Activated CD8-positive, alpha-beta memory T cell treated with anti-CD3 and anti-CD28 coated beads for 4 hours (primary cell): ENCODE data around the gene SERP1.

Experiments
- DNase-seq, 2 donors: peaks; one replicate each; pipeline ENCODE4 v3.0.0-alpha.2; 2020; ENCODE audit warnings: low read depth in 2 of 2

SERP1 gene

GRCh38 chr3:150546226-150547044 is at the start of gene SERP1, which contains the start of gene EIF2A:
TSS of gene SERP1 (minus strand) at chr3:150546496. CDS start at chr3:150546135, 361 bp downstream.
TSS of gene EIF2A (plus strand) at chr3:150546787. CDS start at chr3:150546803, 16 bp downstream.
- peak; percentile 99 for DNase-seq

DNA sequence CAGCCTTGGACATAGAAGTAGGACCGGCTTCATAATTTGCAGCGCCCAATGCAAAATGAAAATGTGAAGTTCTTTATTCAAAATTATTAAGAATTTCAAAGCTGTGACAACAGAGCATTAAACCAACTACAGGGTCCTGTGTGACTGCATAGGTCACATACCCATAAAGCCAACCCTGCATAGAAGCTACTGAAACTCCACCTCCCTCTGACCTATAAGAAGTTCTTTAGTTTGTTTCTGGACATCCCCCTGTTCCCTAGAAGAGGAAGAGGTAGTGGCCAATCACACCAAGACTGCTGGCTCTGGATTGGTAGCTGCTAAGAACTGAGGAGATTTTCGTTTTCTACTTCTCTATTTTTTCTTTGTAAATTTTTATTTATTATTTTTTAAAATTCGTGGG is 47.9 kb upstream of the SERP1 start:
- no peak for DNase-seq

DNA sequence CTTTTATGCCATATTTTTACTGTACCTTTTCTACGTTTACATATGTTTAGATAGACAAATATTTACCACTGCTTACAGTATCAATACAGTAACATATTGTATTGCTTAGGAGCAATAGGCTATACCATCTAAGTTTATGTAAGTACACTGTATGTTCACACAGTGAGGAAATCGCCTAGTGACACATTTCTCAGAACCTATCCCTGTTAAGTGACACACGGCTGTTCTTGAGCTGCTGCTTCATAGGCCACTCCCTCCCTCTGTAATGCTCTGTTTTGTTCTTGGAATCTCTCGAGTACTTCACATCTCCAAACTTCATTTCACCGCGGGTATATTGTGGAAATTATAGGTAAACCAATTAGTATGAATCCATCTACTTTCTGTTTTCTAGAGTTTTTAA is 43.5 kb upstream of the SERP1 start:
- no peak for DNase-seq

DNA sequence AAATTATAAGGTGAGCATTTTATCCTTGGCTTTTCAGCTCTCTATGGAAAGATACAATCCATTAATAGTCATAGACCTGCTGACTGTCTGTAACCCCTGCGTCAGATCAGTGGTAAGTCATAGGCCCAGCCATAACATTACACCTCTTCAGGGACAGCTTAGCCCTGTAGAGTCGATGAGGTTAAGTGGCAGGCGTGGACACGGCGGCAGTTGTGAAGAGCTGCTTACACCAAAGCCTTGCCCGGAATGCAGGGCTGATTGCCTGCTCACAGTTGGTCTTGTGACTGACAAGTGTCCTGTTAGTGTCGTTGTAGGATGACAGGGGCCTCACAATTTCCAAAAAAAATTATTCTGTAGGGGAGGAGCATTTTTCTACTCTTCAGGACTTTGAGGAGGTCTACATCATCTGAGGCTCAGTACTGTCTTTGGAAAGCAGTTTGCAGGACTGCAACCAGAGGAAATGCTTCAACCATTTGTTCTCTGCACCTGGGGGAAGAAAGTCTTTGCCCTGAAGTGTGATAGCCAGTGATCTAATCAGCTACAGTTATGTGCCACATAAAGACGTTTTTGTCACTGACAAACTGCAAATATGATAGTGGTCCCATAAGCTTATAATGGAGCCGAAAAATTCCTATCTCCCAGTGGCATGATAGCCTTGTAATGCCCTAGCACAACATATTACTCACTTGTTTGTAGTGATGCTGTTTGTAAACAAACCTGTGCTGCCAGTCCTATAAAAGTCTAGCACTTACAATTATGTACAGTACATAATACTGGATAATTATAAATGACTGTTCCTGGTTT is 41.9 kb upstream of the SERP1 start:
- DNase-seq = no peak

DNA sequence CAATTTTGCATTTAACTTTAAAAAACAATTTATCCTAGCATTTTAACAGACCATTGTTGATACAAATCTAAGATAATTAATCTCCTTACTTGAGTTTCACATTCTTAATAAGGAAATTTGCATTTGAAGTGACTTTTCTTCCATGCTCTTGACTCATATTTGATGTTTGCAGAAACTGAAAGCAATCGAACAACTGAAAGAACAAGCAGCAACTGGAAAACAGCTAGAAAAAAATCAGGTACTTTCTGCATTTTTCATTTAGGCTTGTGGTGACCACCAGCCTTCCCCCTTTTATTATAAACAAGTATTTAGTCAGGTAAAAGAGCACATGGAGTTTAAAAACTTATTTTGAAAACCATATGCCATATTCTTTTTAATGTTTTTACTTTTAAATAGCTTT is 36.7 kb upstream of the SERP1 start:
- DNase-seq = no peak

DNA sequence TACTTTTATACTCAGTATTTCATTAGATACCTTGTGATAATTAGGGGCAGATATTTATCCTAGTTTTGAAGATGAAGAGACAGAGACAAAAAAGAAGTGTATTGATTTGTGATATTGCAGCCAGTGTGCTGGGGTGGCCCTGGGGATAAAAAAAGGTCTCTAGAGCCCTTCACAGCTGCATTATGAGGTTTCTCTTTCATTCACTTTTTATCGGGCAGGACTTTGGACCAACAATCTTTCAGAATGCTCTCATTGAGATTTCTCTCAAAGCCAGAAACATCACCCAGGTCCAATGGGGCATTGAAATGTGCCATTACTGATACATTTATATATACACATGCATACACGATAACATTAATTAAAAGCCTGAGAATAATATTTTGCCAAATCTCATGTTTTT is 36.3 kb upstream of the SERP1 start:
- DNase-seq = no peak

- DNase-seq = no peak
Measured at GRCh38 chr3:150581174-150581573, 34.9 kb upstream of the SERP1 start.

GRCh38 chr3:150577855-150578254 is 31.6 kb upstream of the SERP1 start:
- no peak for DNase-seq

- no peak for DNase-seq
Measured at GRCh38 chr3:150567328-150567727, 21.0 kb upstream of the SERP1 start.

- no peak for DNase-seq
Measured at GRCh38 chr3:150564243-150564642, 17.9 kb upstream of the SERP1 start.

GRCh38 chr3:150557725-150558124 is 11.4 kb upstream of the SERP1 start:
- DNase-seq = no peak

- DNase-seq = no peak
Measured at GRCh38 chr3:150556792-150557191, 10.5 kb upstream of the SERP1 start.

- DNase-seq = no peak
Measured at GRCh38 chr3:150555859-150556436, 9.7 kb upstream of the SERP1 start.

DNA sequence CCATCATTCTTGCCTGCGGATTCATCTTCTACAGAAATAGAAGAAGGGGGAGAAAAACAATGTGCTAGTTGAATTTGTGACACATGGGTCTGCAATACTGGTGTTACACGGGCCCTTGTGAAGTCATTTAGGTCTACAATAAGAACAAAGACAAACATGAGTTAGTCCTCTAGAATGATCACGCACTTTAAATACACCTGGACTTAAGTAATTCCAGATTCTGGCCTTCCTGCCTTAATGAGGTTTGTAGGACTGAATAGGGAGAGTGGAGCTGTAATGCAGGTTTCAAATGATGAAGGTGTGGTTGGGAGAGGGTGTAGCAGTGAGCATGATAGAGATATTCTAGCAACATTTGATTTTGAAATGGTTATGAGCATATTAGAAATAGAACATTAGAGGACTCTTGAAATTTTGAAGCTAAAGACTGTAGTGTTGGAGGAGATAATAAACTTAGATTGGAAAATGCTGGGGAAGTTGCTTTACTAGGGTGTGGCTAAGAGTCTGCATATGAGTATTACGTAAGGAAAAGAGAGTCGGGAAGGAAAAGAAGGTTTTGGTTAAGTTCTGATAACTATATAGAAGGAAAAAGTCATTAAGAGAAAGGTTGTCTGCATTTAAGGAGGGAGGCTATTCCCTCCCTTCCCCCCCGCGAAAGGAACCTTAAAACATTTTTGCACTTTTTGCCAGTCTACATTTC is 897 bp upstream of the SERP1 start:
- no peak for DNase-seq

- peak in 1 of 2 donors; percentile 20 for DNase-seq
Measured at GRCh38 chr3:150545419-150546225, 674 bp downstream of the SERP1 start.

DNA sequence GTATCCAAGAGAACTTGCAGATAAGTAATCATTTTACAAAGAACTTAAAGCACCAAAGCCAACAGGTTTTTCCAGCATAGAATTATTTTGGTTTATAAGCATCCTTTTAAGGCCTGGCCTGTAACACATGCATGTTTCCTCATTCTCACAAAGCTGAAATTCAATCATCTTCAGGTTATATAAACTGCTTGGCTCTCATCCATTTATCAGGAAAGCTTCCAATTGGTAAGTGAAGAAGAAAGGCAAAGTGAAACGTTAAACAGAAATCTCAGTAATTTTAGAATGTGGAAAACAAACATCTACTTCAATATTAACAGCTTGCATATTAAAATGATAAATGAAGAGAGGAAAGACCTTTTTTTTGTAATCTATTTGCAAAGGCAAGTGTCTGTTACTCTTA is 1.6 kb downstream of the SERP1 start:
- no peak for DNase-seq

DNA sequence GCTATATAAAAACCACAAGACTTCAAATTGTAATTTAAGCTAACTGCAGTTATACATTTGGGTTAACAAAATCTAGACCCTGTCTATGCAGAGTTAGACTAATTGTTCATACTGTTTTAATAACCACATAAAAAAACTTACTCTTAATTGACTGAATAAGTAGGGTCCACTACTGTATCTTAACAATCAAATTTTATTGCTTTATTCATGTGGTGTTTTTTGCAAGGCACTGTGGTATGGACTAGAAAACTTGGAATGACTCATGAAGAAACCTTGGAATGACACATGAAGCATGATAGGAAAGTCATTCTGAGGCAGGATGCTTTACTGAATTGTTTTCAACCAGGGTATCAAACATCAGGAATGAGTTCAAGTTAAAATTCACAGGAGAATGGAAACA is 2.3 kb downstream of the SERP1 start:
- DNase-seq = no peak

- no peak for DNase-seq
Measured at GRCh38 chr3:150543531-150543930, 2.8 kb downstream of the SERP1 start.

DNA sequence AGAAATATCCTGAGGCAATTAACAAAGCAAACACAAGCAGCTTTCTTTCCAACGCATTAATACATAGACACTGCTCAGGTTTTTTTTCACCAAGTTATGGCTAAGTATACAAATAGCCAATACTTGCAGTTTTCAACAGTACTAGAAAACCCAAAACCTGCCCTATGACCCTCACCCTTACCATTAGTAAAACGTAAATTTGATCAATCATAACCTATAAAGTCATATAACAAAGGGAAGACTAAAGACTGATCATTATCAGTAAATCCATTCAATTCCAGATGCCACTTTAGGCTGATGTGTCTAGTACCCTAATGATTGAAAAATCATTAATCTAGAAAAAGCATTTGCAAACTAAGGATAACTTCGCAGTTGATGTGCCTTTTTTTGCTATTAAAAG is 3.2 kb downstream of the SERP1 start:
- DNase-seq = no peak

- no peak for DNase-seq
Measured at GRCh38 chr3:150540991-150541390, 5.3 kb downstream of the SERP1 start.

- no peak for DNase-seq
Measured at GRCh38 chr3:150540297-150540696, 6.0 kb downstream of the SERP1 start.
